Epithelial cell of esophagus (primary cell): ENCODE measurements around the gene CALCOCO2.

ENCODE experiments used
- DNase-seq: peaks from one replicate; pipeline ENCODE4 v3.0.0; 2010; ENCODE audit warnings: low read depth
- H3K4me3 ChIP-seq: 2 replicates; pipeline ENCODE4 v1.5.1; 2011; ENCODE audit warnings: mild to moderate bottlenecking, low read length, control low read depth
- CTCF ChIP-seq: IDR thresholded peaks from 2 replicates; pipeline ENCODE4 v1.5.1; 2011; ENCODE audit warnings: low read depth, mild to moderate bottlenecking, low read length, control low read depth, inconsistent platforms; ENCODE audit not compliant: insufficient read depth; ENCODE audit errors: missing control alignments

Gene CALCOCO2

GRCh38 chr17:48873696-48874443 is 43.0 kb downstream of the CALCOCO2 start:
- no peak overlapping the region for H3K4me3 ChIP-seq
- DNase-seq, result no peak
- no peak for TF ChIP-seq CTCF

GRCh38 chr17:48878920-48879898 is 48.4 kb downstream of the CALCOCO2 start:
- peak; percentile 99 for TF ChIP-seq CTCF
- no peak overlapping the region for H3K4me3 ChIP-seq
- DNase-seq, result peak; percentile 75

GRCh38 chr17:48882272-48882671 is 51.4 kb downstream of the CALCOCO2 start:
- DNase-seq, result no peak
- no peak for TF ChIP-seq CTCF
- H3K4me3 ChIP-seq, result no peak overlapping the region

GRCh38 chr17:48883171-48883570 is 52.3 kb downstream of the CALCOCO2 start:
- no peak for DNase-seq
- H3K4me3 ChIP-seq, result no peak overlapping the region
- TF ChIP-seq CTCF, result no peak

GRCh38 chr17:48890086-48890485 is 59.3 kb downstream of the CALCOCO2 start:
- TF ChIP-seq CTCF, result no peak
- no peak for DNase-seq
- H3K4me3 ChIP-seq, result no peak overlapping the region

GRCh38 chr17:48892940-48893645 is 62.3 kb downstream of the CALCOCO2 start:
- TF ChIP-seq CTCF, result no peak
- DNase-seq, result peak; percentile 33
- H3K4me3 ChIP-seq, result peak overlapping the region; percentile 93
